ENCODE results near the gene PERCC1.
"Not testable (repeated sequence)": the region's sequence is repeated elsewhere in the genome, so short reads cannot be mapped to it uniquely, and the experiment has no call there.

The PERCC1 gene

GRCh38 chr16:1464196-1464893, 33.5 kb downstream of the PERCC1 start:
- Histone ChIP-seq H3K4me1 (ENCODE audit: insufficient read depth, low read length) (no peaks in the 10 kb centered on the region), H3K9me3 (ENCODE audit: insufficient read depth, low read depth, low read length) (no peaks in the 10 kb centered on the region), H3K27me3 (ENCODE audit: insufficient read depth, low read length) (no peaks in the 10 kb centered on the region), H3K36me3 (ENCODE audit: insufficient read depth, low read length) (peaks cover 14% of the 10 kb centered on the region), H3K9ac (ENCODE audit: low read depth, low read length) (no peak overlapping the region), H3K4me3 (ENCODE audit: low read length) (no peak overlapping the region), H3K27ac (ENCODE audit: low read depth, low read length) (no peak overlapping the region)
- 94% methylated on average over 41 of the region's 41 CpGs for WGBS

- Histone ChIP-seq H3K36me3 (ENCODE audit: insufficient read depth, low read length) (peaks cover 13% of the 10 kb centered on the region), H3K4me3 (ENCODE audit: low read length) (no peak overlapping the region), H3K27ac (ENCODE audit: low read depth, low read length) (no peak overlapping the region), H3K9me3 (ENCODE audit: insufficient read depth, low read depth, low read length) (no peaks in the 10 kb centered on the region), H3K9ac (ENCODE audit: low read depth, low read length) (no peak overlapping the region; the same call in 1 of the 2 replicates), H3K4me1 (ENCODE audit: insufficient read depth, low read length) (no peaks in the 10 kb centered on the region), H3K27me3 (ENCODE audit: insufficient read depth, low read length) (no peaks in the 10 kb centered on the region)
- WGBS = 92% methylated on average over 33 of the region's 33 CpGs
Observed at GRCh38 chr16:1464894-1465566, 34.2 kb downstream of the PERCC1 start.

GRCh38 chr16:1465567-1465915, 34.7 kb downstream of the PERCC1 start:
- H3K4me3 ChIP-seq (ENCODE audit: low read length) = no peak overlapping the region
- no peaks in the 10 kb centered on the region for H3K4me1 ChIP-seq (ENCODE audit: insufficient read depth, low read length)
- H3K9me3 ChIP-seq (ENCODE audit: insufficient read depth, low read depth, low read length) = no peaks in the 10 kb centered on the region
- H3K9ac ChIP-seq (ENCODE audit: low read depth, low read length) = no peak overlapping the region
- no peak overlapping the region for H3K27ac ChIP-seq (ENCODE audit: low read depth, low read length)
- H3K27me3 ChIP-seq (ENCODE audit: insufficient read depth, low read length) = no peaks in the 10 kb centered on the region
- WGBS = 96% methylated on average over 13 of the region's 13 CpGs
- peaks cover 8% of the 10 kb centered on the region for H3K36me3 ChIP-seq (ENCODE audit: insufficient read depth, low read length)

GRCh38 chr16:1466054-1466453, 35.2 kb downstream of the PERCC1 start:
- Histone ChIP-seq H3K36me3 (ENCODE audit: insufficient read depth, low read length) (peaks cover 4% of the 10 kb centered on the region; the same call in 1 of the 2 replicates), H3K4me1 (ENCODE audit: insufficient read depth, low read length) (no peaks in the 10 kb centered on the region; the same call in 1 of the 2 replicates), H3K9me3 (ENCODE audit: insufficient read depth, low read depth, low read length) (no peaks in the 10 kb centered on the region), H3K27me3 (ENCODE audit: insufficient read depth, low read length) (no peaks in the 10 kb centered on the region), H3K27ac (ENCODE audit: low read depth, low read length) (no peak overlapping the region), H3K4me3 (ENCODE audit: low read length) (no peak overlapping the region), H3K9ac (ENCODE audit: low read depth, low read length) (no peak overlapping the region)
- WGBS = 96% methylated on average over 24 of the region's 24 CpGs

GRCh38 chr16:1466968-1467521, 36.2 kb downstream of the PERCC1 start:
- Histone ChIP-seq H3K27ac (ENCODE audit: low read depth, low read length) (no peak overlapping the region), H3K4me3 (ENCODE audit: low read length) (no peak overlapping the region), H3K36me3 (ENCODE audit: insufficient read depth, low read length) (no peaks in the 10 kb centered on the region), H3K4me1 (ENCODE audit: insufficient read depth, low read length) (no peaks in the 10 kb centered on the region; the same call in 1 of the 2 replicates), H3K27me3 (ENCODE audit: insufficient read depth, low read length) (no peaks in the 10 kb centered on the region), H3K9me3 (ENCODE audit: insufficient read depth, low read depth, low read length) (no peaks in the 10 kb centered on the region), H3K9ac (ENCODE audit: low read depth, low read length) (no peak overlapping the region)
- 92% methylated on average over 14 of the region's 14 CpGs for WGBS

- Histone ChIP-seq H3K9me3 (ENCODE audit: insufficient read depth, low read depth, low read length) (no peaks in the 10 kb centered on the region), H3K27ac (ENCODE audit: low read depth, low read length) (no peak overlapping the region), H3K9ac (ENCODE audit: low read depth, low read length) (no peak overlapping the region), H3K4me1 (ENCODE audit: insufficient read depth, low read length) (no peaks in the 10 kb centered on the region; the same call in 1 of the 2 replicates), H3K27me3 (ENCODE audit: insufficient read depth, low read length) (no peaks in the 10 kb centered on the region), H3K4me3 (ENCODE audit: low read length) (no peak overlapping the region), H3K36me3 (ENCODE audit: insufficient read depth, low read length) (no peaks in the 10 kb centered on the region)
- WGBS = 94% methylated on average over 22 of the region's 22 CpGs
Observed at GRCh38 chr16:1468426-1468810, 37.5 kb downstream of the PERCC1 start.

- 90% methylated on average over 4 of the region's 5 CpGs for WGBS
- not testable (repeated sequence) for H3K4me1 ChIP-seq (ENCODE audit: insufficient read depth, low read length); H3K9ac ChIP-seq (ENCODE audit: low read depth, low read length); H3K36me3 ChIP-seq (ENCODE audit: insufficient read depth, low read length); H3K27me3 ChIP-seq (ENCODE audit: insufficient read depth, low read length); H3K4me3 ChIP-seq (ENCODE audit: low read length); H3K27ac ChIP-seq (ENCODE audit: low read depth, low read length); H3K9me3 ChIP-seq (ENCODE audit: insufficient read depth, low read depth, low read length)
Observed at GRCh38 chr16:1469141-1469540, 38.3 kb downstream of the PERCC1 start.

GRCh38 chr16:1469693-1470201, 38.9 kb downstream of the PERCC1 start:
- 90% methylated on average over 20 of the region's 20 CpGs for WGBS
- no peak overlapping the region for H3K4me3 ChIP-seq (ENCODE audit: low read length)
- no peaks in the 10 kb centered on the region for H3K9me3 ChIP-seq (ENCODE audit: insufficient read depth, low read depth, low read length)
- H3K9ac ChIP-seq (ENCODE audit: low read depth, low read length) = no peak overlapping the region
- no peak overlapping the region for H3K27ac ChIP-seq (ENCODE audit: low read depth, low read length)
- no peaks in the 10 kb centered on the region for H3K27me3 ChIP-seq (ENCODE audit: insufficient read depth, low read length)
- H3K36me3 ChIP-seq (ENCODE audit: insufficient read depth, low read length) = no peaks in the 10 kb centered on the region
- no peaks in the 10 kb centered on the region; the same call in 1 of the 2 replicates for H3K4me1 ChIP-seq (ENCODE audit: insufficient read depth, low read length)

- no peaks in the 10 kb centered on the region for H3K36me3 ChIP-seq (ENCODE audit: insufficient read depth, low read length)
- 89% methylated on average over 14 of the region's 14 CpGs for WGBS
Observed at GRCh38 chr16:1470481-1471251, 39.8 kb downstream of the PERCC1 start.

GRCh38 chr16:1471569-1472194, 40.8 kb downstream of the PERCC1 start:
- H3K27me3 ChIP-seq (ENCODE audit: insufficient read depth, low read length) = 0 out of 2 replicates have a peak, but pooled peaks cover 3% of the 10 kb centered on the region
- no peaks in the 10 kb centered on the region; the same call in 1 of the 2 replicates for H3K4me1 ChIP-seq (ENCODE audit: insufficient read depth, low read length)
- no peak overlapping the region for H3K9ac ChIP-seq (ENCODE audit: low read depth, low read length)
- H3K27ac ChIP-seq (ENCODE audit: low read depth, low read length) = no peak overlapping the region
- no peaks in the 10 kb centered on the region for H3K36me3 ChIP-seq (ENCODE audit: insufficient read depth, low read length)
- 94% methylated on average over 25 of the region's 26 CpGs for WGBS
- H3K4me3 ChIP-seq (ENCODE audit: low read length) = no peak overlapping the region
- no peaks in the 10 kb centered on the region for H3K9me3 ChIP-seq (ENCODE audit: insufficient read depth, low read depth, low read length)

More at GRCh38 chr16:1470481-1471251, 39.8 kb downstream of the PERCC1 start:
- H3K27me3 ChIP-seq (ENCODE audit: insufficient read depth, low read length) = 0 out of 2 replicates have a peak, but pooled peaks cover 2% of the 10 kb centered on the region
- H3K27ac ChIP-seq (ENCODE audit: low read depth, low read length) = no peak overlapping the region
- no peak overlapping the region for H3K4me3 ChIP-seq (ENCODE audit: low read length)
- no peaks in the 10 kb centered on the region for H3K9me3 ChIP-seq (ENCODE audit: insufficient read depth, low read depth, low read length)
- H3K4me1 ChIP-seq (ENCODE audit: insufficient read depth, low read length) = no peaks in the 10 kb centered on the region; the same call in 1 of the 2 replicates
- H3K9ac ChIP-seq (ENCODE audit: low read depth, low read length) = no peak overlapping the region; the same call in 1 of the 2 replicates
